ENCODE measurements around the gene GAGE12J. TPM values are rescaled to one million over a fixed set of nuclear protein-coding genes. Genes with fewer than 3 reads are reported as not detected.

Gene GAGE12J
- total and polyA plus RNA-seq, 9 of the 15 experiments (the other 6 are each of a cell fraction or from before 2014, with no cell fraction given): 0.20 to 0.84 (median 0.64) TPM; not detected in 5

DNA sequence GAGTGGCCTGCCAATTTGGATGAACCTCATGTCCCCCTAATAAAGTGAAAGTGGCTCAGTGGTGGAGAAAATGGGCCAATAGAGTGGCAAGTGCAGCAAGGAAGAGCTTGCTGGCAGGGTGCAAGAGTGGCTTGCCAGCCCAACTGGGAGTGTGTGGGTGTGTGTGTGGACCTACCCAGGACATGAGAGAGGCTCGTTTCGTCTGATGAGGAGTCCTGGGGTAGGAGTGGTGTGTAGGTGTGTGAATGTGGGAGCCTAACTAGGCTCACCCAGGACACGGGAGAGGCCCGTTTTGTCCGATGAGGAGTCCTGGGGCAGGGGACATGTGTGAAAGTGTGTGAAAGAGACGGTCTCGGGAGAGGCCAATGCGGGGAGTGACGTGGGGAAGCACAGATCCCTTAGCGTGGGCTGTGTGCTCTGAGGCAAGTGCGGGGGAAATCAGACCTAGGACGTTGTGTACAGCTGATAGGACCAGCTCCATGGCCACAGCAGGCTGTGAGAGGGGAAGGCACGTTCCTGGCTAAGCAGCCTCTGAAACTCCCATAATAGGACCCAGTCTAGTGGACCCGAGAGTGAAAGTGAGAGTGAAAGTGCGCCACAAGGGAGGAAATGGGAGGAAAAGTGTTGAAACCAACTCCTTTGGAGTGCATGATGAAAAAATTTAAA lies 13.1 kb upstream of the GAGE12J start (continued):
- TF ChIP-seq BDP1 (IDR thresholded peaks at IDR 0.05; ENCODE audit: insufficient read depth, insufficient read length) (no peak), TAF1 (IDR thresholded peaks at IDR 0.05; ENCODE audit: control insufficient read depth, extremely low read depth, insufficient read depth, low read length, severe bottlenecking) (no peak), EGR1 (conservative IDR thresholded peaks at IDR 0.05) (peak; percentile 45; the same call in 1 of the 2 replicates), TCF7 (IDR thresholded peaks at IDR 0.05; ENCODE audit: borderline replicate concordance) (no peak), ETV6 (IDR thresholded peaks at IDR 0.05; ENCODE audit: borderline replicate concordance in 1 of 2, low read depth in 2 of 2, low read length in 1 of 2) (no peak), ETV6 (CRISPR knock-in tag; IDR thresholded peaks at IDR 0.05; ENCODE audit: borderline replicate concordance) (no peak), NFIC (IDR thresholded peaks at IDR 0.05) (no peak), TCF3 (CRISPR knock-in tag; IDR thresholded peaks at IDR 0.05) (no peak), CREM (IDR thresholded peaks at IDR 0.05; ENCODE audit: low read depth) (0 out of 2 replicates have a peak, but pooled peaks have one; percentile 20)
- TF ChIP-seq, protein P1, sequence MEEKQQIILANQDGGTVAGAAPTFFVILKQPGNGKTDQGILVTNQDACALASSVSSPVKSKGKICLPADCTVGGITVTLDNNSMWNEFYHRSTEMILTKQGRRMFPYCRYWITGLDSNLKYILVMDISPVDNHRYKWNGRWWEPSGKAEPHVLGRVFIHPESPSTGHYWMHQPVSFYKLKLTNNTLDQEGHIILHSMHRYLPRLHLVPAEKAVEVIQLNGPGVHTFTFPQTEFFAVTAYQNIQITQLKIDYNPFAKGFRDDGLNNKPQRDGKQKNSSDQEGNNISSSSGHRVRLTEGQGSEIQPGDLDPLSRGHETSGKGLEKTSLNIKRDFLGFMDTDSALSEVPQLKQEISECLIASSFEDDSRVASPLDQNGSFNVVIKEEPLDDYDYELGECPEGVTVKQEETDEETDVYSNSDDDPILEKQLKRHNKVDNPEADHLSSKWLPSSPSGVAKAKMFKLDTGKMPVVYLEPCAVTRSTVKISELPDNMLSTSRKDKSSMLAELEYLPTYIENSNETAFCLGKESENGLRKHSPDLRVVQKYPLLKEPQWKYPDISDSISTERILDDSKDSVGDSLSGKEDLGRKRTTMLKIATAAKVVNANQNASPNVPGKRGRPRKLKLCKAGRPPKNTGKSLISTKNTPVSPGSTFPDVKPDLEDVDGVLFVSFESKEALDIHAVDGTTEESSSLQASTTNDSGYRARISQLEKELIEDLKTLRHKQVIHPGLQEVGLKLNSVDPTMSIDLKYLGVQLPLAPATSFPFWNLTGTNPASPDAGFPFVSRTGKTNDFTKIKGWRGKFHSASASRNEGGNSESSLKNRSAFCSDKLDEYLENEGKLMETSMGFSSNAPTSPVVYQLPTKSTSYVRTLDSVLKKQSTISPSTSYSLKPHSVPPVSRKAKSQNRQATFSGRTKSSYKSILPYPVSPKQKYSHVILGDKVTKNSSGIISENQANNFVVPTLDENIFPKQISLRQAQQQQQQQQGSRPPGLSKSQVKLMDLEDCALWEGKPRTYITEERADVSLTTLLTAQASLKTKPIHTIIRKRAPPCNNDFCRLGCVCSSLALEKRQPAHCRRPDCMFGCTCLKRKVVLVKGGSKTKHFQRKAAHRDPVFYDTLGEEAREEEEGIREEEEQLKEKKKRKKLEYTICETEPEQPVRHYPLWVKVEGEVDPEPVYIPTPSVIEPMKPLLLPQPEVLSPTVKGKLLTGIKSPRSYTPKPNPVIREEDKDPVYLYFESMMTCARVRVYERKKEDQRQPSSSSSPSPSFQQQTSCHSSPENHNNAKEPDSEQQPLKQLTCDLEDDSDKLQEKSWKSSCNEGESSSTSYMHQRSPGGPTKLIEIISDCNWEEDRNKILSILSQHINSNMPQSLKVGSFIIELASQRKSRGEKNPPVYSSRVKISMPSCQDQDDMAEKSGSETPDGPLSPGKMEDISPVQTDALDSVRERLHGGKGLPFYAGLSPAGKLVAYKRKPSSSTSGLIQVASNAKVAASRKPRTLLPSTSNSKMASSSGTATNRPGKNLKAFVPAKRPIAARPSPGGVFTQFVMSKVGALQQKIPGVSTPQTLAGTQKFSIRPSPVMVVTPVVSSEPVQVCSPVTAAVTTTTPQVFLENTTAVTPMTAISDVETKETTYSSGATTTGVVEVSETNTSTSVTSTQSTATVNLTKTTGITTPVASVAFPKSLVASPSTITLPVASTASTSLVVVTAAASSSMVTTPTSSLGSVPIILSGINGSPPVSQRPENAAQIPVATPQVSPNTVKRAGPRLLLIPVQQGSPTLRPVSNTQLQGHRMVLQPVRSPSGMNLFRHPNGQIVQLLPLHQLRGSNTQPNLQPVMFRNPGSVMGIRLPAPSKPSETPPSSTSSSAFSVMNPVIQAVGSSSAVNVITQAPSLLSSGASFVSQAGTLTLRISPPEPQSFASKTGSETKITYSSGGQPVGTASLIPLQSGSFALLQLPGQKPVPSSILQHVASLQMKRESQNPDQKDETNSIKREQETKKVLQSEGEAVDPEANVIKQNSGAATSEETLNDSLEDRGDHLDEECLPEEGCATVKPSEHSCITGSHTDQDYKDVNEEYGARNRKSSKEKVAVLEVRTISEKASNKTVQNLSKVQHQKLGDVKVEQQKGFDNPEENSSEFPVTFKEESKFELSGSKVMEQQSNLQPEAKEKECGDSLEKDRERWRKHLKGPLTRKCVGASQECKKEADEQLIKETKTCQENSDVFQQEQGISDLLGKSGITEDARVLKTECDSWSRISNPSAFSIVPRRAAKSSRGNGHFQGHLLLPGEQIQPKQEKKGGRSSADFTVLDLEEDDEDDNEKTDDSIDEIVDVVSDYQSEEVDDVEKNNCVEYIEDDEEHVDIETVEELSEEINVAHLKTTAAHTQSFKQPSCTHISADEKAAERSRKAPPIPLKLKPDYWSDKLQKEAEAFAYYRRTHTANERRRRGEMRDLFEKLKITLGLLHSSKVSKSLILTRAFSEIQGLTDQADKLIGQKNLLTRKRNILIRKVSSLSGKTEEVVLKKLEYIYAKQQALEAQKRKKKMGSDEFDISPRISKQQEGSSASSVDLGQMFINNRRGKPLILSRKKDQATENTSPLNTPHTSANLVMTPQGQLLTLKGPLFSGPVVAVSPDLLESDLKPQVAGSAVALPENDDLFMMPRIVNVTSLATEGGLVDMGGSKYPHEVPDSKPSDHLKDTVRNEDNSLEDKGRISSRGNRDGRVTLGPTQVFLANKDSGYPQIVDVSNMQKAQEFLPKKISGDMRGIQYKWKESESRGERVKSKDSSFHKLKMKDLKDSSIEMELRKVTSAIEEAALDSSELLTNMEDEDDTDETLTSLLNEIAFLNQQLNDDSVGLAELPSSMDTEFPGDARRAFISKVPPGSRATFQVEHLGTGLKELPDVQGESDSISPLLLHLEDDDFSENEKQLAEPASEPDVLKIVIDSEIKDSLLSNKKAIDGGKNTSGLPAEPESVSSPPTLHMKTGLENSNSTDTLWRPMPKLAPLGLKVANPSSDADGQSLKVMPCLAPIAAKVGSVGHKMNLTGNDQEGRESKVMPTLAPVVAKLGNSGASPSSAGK (IDR thresholded peaks at IDR 0.05): peak; percentile 48
- TF ChIP-seq, protein P2, sequence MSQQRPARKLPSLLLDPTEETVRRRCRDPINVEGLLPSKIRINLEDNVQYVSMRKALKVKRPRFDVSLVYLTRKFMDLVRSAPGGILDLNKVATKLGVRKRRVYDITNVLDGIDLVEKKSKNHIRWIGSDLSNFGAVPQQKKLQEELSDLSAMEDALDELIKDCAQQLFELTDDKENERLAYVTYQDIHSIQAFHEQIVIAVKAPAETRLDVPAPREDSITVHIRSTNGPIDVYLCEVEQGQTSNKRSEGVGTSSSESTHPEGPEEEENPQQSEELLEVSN (IDR thresholded peaks at IDR 0.05; ENCODE audit: borderline replicate concordance in 1 of 2, extremely low read depth in 1 of 2, insufficient read depth in 1 of 2, insufficient read length in 1 of 2, low read depth in 1 of 2, low read length in 1 of 2, poor library complexity in 1 of 2, severe bottlenecking in 1 of 2): peak in 1 of 2 experiments; percentile 8

Data from K562 (cell line).